RWPE2 (cell line): ENCODE data around the gene FAR2.

ENCODE experiments used
- ATAC-seq: fragments of 200-7000 bp; cut with Tn5 transposase; 3 replicates; pipeline ENCODE4 v1.9.1; 2021; ENCODE audit warnings: low read depth
- DNase-seq: peaks from one replicate; pipeline ENCODE4 v3.0.0-alpha.2; 2020; ENCODE audit warnings: low spot score
- H3K27ac ChIP-seq: fragments of 450-650 bp; 2 replicates; pipeline ENCODE4 v1.5.1; 2017; ENCODE audit warnings: mild to moderate bottlenecking; ENCODE audit not compliant: poor library complexity, severe bottlenecking
- H3K27me3 ChIP-seq: fragments of 250-450 bp; sonication (Bioruptor Pico); 2 replicates; pipeline ENCODE4 v1.5.1; 2021; ENCODE audit warnings: mild to moderate bottlenecking, moderate library complexity; ENCODE audit not compliant: insufficient read depth, poor library complexity, severe bottlenecking
- H3K36me3 ChIP-seq: fragments of 250-450 bp; sonication (Bioruptor Pico); 2 replicates; pipeline ENCODE4 v1.5.1; 2020; ENCODE audit warnings: low read depth, mild to moderate bottlenecking, moderate library complexity
- H3K4me1 ChIP-seq: fragments of 250-450 bp; sonication (Bioruptor Pico); 2 replicates; pipeline ENCODE4 v1.5.1; 2021; ENCODE audit warnings: mild to moderate bottlenecking, moderate library complexity; ENCODE audit not compliant: insufficient read depth, poor library complexity, severe bottlenecking
- H3K4me3 ChIP-seq: fragments of 250-450 bp; sonication (Bioruptor Pico); 2 replicates; pipeline ENCODE4 v1.5.1; 2021; ENCODE audit warnings: mild to moderate bottlenecking, moderate library complexity; ENCODE audit not compliant: severe bottlenecking
- H3K9me3 ChIP-seq: fragments of 250-450 bp; sonication (Bioruptor Pico); 2 replicates; pipeline ENCODE4 v1.5.1; 2021; ENCODE audit warnings: mild to moderate bottlenecking, moderate library complexity; ENCODE audit not compliant: severe bottlenecking
- TF ChIP-seq, protein P1 (sequence below): fragments of 450-650 bp; IDR thresholded peaks from one replicate; pipeline ENCODE4 v1.5.1; 2017; ENCODE audit warnings: mild to moderate bottlenecking, moderate library complexity; ENCODE audit not compliant: poor library complexity, severe bottlenecking

FAR2 gene

DNA sequence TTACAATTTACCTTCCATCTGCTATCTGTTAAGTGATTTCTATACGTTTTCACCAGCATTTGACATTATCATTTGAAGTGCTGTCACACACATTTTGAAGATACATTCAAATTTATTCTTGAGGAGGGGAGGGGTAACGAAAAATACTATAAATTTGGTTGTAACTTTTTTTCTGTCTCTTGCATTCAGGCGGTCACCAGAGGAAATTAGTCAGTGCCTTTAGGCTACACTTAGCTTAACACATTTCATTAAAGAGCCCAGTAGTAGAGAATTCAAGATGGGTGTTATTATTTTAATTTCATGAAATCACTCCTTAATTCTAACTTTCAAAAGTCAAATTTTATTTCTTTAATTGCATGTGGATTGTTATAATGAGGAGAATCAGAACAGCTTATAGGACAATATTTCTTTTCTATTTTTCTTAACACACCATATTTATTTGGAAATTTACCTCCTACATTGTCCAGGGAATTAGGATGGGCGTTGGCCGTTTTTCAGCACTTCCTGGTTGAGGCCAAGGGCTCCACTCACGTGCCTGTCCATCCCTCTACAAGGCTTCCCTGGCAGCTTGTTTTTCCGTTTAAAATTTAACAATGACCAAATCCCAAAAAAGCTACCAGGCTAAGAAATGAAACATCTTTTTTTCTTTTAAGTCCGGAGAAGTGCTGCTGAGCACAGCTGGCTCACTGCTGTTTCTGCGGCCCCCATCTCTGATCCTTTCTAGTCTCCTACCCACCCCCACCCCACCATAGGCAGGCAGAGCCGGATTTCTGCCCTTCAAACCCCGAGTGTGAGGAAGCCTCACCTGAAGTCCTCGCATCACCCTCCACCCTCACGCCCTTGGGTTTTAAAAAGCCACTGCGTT lies 1.1 kb upstream of the FAR2 start:
- peak overlapping the region; percentile 46 for H3K4me3 ChIP-seq
- no peak for ATAC-seq
- no peaks in the 10 kb centered on the region for H3K9me3 ChIP-seq
- no peak for DNase-seq
- no peaks in the 10 kb centered on the region for H3K36me3 ChIP-seq
- TF ChIP-seq, protein P1, sequence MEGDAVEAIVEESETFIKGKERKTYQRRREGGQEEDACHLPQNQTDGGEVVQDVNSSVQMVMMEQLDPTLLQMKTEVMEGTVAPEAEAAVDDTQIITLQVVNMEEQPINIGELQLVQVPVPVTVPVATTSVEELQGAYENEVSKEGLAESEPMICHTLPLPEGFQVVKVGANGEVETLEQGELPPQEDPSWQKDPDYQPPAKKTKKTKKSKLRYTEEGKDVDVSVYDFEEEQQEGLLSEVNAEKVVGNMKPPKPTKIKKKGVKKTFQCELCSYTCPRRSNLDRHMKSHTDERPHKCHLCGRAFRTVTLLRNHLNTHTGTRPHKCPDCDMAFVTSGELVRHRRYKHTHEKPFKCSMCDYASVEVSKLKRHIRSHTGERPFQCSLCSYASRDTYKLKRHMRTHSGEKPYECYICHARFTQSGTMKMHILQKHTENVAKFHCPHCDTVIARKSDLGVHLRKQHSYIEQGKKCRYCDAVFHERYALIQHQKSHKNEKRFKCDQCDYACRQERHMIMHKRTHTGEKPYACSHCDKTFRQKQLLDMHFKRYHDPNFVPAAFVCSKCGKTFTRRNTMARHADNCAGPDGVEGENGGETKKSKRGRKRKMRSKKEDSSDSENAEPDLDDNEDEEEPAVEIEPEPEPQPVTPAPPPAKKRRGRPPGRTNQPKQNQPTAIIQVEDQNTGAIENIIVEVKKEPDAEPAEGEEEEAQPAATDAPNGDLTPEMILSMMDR: no peak
- no peak overlapping the region for H3K27ac ChIP-seq
- no peaks in the 10 kb centered on the region for H3K27me3 ChIP-seq
- H3K4me1 ChIP-seq: peaks cover 6% of the 10 kb centered on the region

GRCh38 chr12:29148596-29148910 lies 525 bp upstream of the FAR2 start:
- no peak overlapping the region for H3K27ac ChIP-seq
- DNase-seq: no peak
- H3K9me3 ChIP-seq: no peaks in the 10 kb centered on the region
- ATAC-seq: 0 out of 3 replicates have a peak, but pooled peaks have one; percentile 21
- TF ChIP-seq, protein P1: no peak
- no peaks in the 10 kb centered on the region for H3K36me3 ChIP-seq
- H3K27me3 ChIP-seq: no peaks in the 10 kb centered on the region
- peaks cover 6% of the 10 kb centered on the region for H3K4me1 ChIP-seq
- H3K4me3 ChIP-seq: peak overlapping the region; percentile 46

GRCh38 chr12:29149691-29150281 lies 708 bp downstream of the FAR2 start:
- TF ChIP-seq, protein P1: no peak
- no peaks in the 10 kb centered on the region for H3K36me3 ChIP-seq
- H3K9me3 ChIP-seq: no peaks in the 10 kb centered on the region
- H3K4me3 ChIP-seq: peak overlapping the region; percentile 46
- no peak for ATAC-seq
- H3K27me3 ChIP-seq: no peaks in the 10 kb centered on the region
- H3K27ac ChIP-seq: no peak overlapping the region
- peaks cover 6% of the 10 kb centered on the region for H3K4me1 ChIP-seq
- no peak for DNase-seq

DNA sequence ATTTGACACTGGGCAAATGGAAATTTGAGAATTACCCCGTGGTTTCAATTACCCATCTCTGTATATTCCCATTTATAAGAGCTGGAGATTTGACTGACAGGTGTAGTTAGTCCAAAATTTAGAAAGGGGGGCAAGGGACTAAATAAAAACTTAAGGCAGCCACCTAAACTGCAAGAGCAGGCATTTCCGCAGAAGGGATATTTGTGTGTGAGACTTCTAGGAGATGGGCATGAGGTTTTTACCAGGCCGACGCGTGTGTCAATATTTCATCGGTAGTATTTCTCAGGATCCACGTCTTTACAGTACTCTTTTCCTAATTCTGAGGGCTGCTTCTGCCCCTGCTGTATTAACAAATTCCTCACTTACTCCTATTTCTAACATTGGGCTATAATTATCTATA lies 1.4 kb downstream of the FAR2 start:
- TF ChIP-seq, protein P1: no peak
- ATAC-seq (no peak), DNase-seq (no peak)
- Histone ChIP-seq H3K4me3 (no peak overlapping the region), H3K27me3 (no peaks in the 10 kb centered on the region), H3K36me3 (no peaks in the 10 kb centered on the region), H3K27ac (no peak overlapping the region), H3K9me3 (no peaks in the 10 kb centered on the region), H3K4me1 (peaks cover 6% of the 10 kb centered on the region)
